ENCODE results near the gene RNGTT.
"Not testable (repeated sequence)": the region's sequence is repeated elsewhere in the genome, so short reads cannot be mapped to it uniquely, and the experiment has no call there.

RNGTT gene

GRCh38 chr6:88910922-88911778 is 52.3 kb downstream of the RNGTT start:
- no peak for DNase-seq (ENCODE audit: low read depth in 2 of 2)

GRCh38 chr6:88908598-88909548 is 54.5 kb downstream of the RNGTT start:
- DNase-seq (ENCODE audit: low read depth in 2 of 2), result no peak

DNA sequence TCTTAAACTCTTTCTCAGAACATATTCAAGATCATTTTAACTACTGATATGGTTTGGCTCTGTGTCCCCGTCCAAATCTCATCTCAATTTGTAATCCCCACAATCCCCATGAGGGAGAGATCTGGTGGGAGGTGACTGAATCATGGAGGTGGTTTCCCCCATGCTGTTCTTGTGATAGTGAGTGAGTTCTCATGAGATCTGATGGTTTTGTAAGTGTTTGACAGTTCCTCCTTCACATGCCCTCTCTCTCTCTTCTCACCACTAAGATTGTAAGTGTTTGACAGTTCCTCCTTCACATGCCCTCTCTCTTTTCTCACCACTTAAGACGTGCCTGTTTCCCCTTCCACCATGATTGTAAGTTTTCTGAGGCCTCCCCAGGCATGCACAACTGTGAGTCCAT is 56.3 kb downstream of the RNGTT start:
- not testable (repeated sequence) for DNase-seq (ENCODE audit: low read depth in 2 of 2)

GRCh38 chr6:88899569-88900316 is 63.7 kb downstream of the RNGTT start:
- DNase-seq (ENCODE audit: low read depth in 2 of 2), result no peak

DNA sequence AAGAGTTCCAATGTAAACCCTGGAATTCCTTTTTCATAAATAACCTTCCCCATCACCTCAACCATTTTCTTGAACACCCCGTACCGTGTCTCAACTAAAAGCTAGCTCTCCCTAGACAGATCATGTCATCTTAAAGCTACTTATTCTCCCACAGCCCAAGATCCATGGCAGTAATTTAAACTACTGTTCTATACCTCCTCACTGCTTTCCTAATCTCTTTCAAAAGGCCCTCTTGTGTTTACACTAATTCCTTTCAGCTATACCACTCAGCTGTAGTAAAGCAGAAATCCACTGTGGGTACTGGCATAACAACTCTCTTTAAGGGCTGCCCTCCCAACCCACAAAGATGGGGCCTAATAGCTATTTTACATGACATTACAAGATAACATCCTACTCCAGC is 67.5 kb downstream of the RNGTT start:
- no peak for DNase-seq (ENCODE audit: low read depth in 2 of 2)

DNA sequence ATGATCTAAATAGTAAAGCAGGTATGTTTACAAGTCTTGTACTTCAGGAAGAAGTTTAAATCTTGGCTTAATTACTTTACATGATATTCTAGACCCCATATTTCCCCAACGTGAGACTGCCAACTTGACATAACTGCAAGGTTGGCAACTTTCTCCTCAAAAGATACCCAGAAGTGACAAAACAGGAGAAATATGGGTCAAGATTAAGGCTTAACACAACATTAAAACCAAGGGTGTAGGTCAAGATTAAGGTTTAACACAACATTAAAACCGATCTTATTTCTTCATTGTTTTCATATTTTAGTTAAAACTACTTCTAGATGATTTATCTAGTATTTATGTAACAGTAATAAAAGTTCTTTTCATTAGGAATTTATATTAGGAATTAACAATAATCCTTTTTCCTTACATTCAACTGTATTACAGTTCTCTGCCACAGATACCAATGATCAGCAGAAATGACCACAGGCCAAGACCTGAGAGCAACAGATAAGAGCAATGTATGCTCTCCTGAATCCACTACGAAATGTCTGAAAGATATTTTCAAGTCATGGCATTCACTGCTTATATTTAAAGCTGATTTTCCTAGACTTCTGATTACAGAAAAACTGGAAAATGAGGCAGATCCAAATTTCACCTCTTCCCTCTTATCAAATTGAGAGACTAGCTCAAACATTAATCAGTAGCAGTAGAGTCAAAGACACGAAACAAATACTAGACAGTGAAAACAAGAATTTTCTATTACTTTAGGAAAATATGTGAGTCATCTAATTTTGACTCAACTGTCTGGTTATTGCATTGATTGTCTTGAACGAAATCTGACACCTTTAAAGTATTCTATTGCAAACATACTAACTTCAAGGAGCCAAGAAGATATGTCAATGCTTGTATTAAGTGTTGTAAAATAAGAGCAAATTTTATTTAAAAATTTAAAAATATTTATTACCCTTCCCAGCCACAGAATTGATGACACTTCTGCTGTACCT is 72.3 kb downstream of the RNGTT start:
- DNase-seq (ENCODE audit: low read depth in 2 of 2), result no peak

GRCh38 chr6:88890394-88890793 is 73.0 kb downstream of the RNGTT start:
- DNase-seq (ENCODE audit: low read depth in 2 of 2), result no peak

DNA sequence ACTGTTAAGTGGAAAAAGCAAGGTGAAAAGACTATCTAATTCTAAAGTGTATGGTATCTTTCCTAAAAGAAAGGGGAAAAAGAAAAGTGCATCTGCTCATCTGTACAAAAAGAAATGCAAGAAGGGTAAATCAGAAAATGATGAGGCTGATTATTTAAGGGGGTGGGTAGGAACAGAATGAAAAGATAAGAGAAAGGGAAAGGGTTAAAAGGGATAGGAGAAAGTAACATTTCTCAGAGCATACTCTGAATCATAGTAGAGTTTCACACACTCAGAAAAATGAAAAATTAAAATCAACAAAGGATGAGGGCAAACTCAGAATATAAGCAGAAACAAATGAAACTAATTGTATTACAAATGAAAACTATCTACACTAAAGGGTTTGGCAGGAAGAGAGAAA is 79.1 kb downstream of the RNGTT start:
- DNase-seq (ENCODE audit: low read depth in 2 of 2), result no peak

DNA sequence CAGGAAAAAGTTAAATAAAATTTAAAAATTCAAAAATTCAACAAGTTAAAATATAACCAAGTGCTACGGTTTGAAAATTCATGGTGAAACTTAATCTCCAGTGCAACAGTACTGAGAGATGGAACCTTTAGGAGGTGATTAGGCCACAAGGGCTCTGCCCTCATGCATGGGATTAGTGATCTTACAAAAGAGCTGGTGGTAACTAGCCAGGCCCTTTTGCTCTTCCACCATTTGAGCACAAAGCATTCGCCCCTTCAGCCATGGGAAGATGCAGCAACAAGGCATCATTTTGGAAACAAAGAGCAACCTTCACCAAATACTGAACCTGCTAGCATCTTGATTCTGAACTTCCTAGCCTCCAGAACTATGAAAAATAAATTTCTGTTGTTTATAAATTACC is 80.9 kb downstream of the RNGTT start:
- no peak for DNase-seq (ENCODE audit: low read depth in 2 of 2)

- DNase-seq (ENCODE audit: low read depth in 2 of 2), result no peak
Observed at GRCh38 chr6:88881451-88881850, 82.0 kb downstream of the RNGTT start.

- no peak for DNase-seq (ENCODE audit: low read depth in 2 of 2)
Observed at GRCh38 chr6:88880021-88880420, 83.4 kb downstream of the RNGTT start.

DNA sequence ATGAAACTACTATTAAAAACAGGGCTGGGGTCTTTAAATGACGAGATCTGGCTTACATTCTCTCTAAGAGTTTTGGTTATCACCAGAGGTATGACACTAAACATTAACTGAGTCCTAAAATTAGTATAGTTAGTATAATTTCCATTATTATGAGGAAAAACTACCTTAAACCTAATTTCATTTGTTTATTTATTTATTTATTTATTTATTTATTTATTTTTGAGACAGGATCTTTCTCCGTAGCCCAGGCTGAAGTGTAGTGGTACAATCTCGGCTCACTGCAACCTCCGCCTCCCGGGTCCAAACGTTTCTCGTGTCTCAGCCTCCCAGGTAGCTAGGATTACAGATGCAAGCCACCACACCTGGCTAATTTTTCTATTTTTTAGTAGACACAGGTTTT is 85.5 kb downstream of the RNGTT start:
- DNase-seq (ENCODE audit: low read depth in 2 of 2), result no peak

DNA sequence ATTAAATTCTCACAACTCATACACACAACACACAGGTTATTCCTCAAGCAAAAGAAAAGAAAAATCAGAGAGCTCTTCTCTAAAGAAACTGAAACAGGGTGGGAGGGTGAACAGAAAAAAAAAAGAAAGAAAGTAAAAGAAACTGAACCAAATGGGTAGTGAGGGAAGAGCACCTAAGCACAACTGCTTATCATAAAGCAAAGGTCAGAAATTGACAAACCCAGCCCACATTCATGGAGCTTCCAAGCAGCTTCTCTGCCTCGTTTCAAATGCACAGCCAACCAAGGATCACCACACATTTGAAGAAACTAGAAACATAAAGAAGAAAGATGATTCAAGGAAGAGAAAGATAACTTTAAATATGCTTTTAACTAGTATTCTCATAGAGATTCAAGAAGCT is 90.5 kb downstream of the RNGTT start:
- no peak for DNase-seq (ENCODE audit: low read depth in 2 of 2)

GRCh38 chr6:88871498-88871897 is 91.9 kb downstream of the RNGTT start:
- no peak for DNase-seq (ENCODE audit: low read depth in 2 of 2)

- DNase-seq (ENCODE audit: low read depth in 2 of 2), result no peak
Observed at GRCh38 chr6:88870717-88871330, 92.6 kb downstream of the RNGTT start.

GRCh38 chr6:88869263-88870020 is 94.0 kb downstream of the RNGTT start:
- no peak for DNase-seq (ENCODE audit: low read depth in 2 of 2)

DNA sequence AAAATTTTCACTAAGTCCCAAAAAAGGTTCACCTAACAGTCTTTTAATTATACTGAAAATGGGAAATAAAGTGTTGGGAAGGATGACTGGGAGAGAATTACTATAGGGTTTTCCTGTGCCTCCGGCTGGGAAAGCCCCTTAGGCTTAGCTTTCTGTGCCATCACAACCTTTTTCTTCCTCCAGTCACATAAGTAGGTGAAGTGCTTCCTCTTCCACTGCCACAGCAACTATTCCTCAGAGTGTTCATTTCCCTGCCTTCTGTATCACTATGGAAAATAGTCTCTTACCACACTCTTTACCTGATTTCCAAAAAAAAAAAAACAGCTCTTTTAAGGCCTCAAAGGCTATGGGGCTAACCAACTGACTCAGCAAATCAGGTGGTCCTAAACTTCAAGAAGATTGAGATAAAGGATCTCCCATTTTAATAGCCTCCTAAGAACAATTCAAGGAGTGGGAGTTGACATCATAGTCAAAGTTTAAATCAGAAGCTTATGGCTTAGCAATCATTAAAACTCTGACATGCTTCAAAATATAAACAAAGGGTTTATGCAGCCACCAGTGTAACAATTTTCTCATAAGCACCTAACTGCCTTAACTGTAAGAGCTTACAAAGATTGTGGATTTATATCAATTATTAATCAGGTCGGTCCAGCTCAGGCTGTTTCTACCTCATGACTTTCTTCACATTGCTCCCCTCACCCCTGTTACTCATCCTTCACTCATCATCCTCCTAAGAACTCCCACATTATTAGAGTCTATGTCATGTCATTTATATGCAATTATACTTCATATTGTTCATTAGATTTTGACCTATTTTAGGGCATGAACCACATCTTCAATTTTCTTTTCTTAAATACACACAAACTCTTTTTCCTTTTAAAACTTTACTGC is 95.3 kb downstream of the RNGTT start:
- no peak for DNase-seq (ENCODE audit: low read depth in 2 of 2)

DNA sequence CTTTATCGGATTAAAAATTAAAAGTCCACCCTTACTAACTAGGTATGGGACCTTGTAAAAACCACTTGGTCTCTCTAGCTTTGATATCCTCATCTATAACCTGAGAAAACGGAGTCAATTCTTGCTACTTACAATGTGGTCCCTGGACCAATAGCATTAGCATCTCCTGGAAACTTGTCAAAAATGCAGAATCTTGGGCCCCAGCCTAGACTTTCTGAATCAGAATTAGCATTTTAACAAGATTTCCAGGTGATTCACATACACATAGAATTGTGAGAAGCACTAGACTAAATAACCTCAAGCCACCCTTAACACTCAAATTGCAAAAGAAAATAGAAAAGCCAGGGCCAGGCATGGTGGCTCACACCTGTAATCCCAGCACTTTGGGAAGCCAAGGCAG is 96.6 kb downstream of the RNGTT start:
- no peak for DNase-seq (ENCODE audit: low read depth in 2 of 2)

GRCh38 chr6:88865275-88865674 is 98.1 kb downstream of the RNGTT start:
- no peak for DNase-seq (ENCODE audit: low read depth in 2 of 2)
